ENCODE data around the gene TTC28.

Gene TTC28

GRCh38 chr22:28279888-28280287 is 399.8 kb downstream of the TTC28 start:
- DNase-seq (ENCODE audit: low read depth in 3 of 3) = no peak

- no peak for DNase-seq (ENCODE audit: low read depth in 3 of 3)
These were observed 410.4 kb downstream of the TTC28 start for GRCh38 chr22:28269277-28269676.

- DNase-seq (ENCODE audit: low read depth in 3 of 3) = no peak
These were observed 410.8 kb downstream of the TTC28 start for GRCh38 chr22:28268850-28269249.

GRCh38 chr22:28268171-28268570 is 411.5 kb downstream of the TTC28 start:
- DNase-seq (ENCODE audit: low read depth in 3 of 3) = no peak

- no peak for DNase-seq (ENCODE audit: low read depth in 3 of 3)
These were observed 419.0 kb downstream of the TTC28 start for GRCh38 chr22:28260619-28261018.

- DNase-seq (ENCODE audit: low read depth in 3 of 3) = no peak
These were observed 419.8 kb downstream of the TTC28 start for GRCh38 chr22:28259774-28260312.

- DNase-seq (ENCODE audit: low read depth in 3 of 3) = no peak
These were observed 425.2 kb downstream of the TTC28 start for GRCh38 chr22:28254396-28254795.

GRCh38 chr22:28252539-28252938 is 427.1 kb downstream of the TTC28 start:
- DNase-seq (ENCODE audit: low read depth in 3 of 3) = no peak

GRCh38 chr22:28250036-28250695 is 429.5 kb downstream of the TTC28 start:
- no peak for DNase-seq (ENCODE audit: low read depth in 3 of 3)

GRCh38 chr22:28249402-28249801 is 430.2 kb downstream of the TTC28 start:
- DNase-seq (ENCODE audit: low read depth in 3 of 3) = no peak

- DNase-seq (ENCODE audit: low read depth in 3 of 3) = no peak
These were observed 431.8 kb downstream of the TTC28 start for GRCh38 chr22:28247667-28248363.

GRCh38 chr22:28247136-28247535 is 432.5 kb downstream of the TTC28 start:
- DNase-seq (ENCODE audit: low read depth in 3 of 3) = no peak

GRCh38 chr22:28246397-28246796 is 433.2 kb downstream of the TTC28 start:
- DNase-seq (ENCODE audit: low read depth in 3 of 3) = no peak

- DNase-seq (ENCODE audit: low read depth in 3 of 3) = no peak
These were observed 433.9 kb downstream of the TTC28 start for GRCh38 chr22:28245579-28246224.

GRCh38 chr22:28244757-28245156 is 434.9 kb downstream of the TTC28 start:
- DNase-seq (ENCODE audit: low read depth in 3 of 3) = no peak

- DNase-seq (ENCODE audit: low read depth in 3 of 3) = no peak
These were observed 436.1 kb downstream of the TTC28 start for GRCh38 chr22:28243539-28243938.

- DNase-seq (ENCODE audit: low read depth in 3 of 3) = no peak
These were observed 437.9 kb downstream of the TTC28 start for GRCh38 chr22:28241656-28242290.

- no peak for DNase-seq (ENCODE audit: low read depth in 3 of 3)
These were observed 439.7 kb downstream of the TTC28 start for GRCh38 chr22:28239941-28240340.

- DNase-seq (ENCODE audit: low read depth in 3 of 3) = no peak
These were observed 441.9 kb downstream of the TTC28 start for GRCh38 chr22:28237783-28238182.

- no peak for DNase-seq (ENCODE audit: low read depth in 3 of 3)
These were observed 442.5 kb downstream of the TTC28 start for GRCh38 chr22:28237112-28237511.

- no peak for DNase-seq (ENCODE audit: low read depth in 3 of 3)
These were observed 447.4 kb downstream of the TTC28 start for GRCh38 chr22:28232204-28232603.

- DNase-seq (ENCODE audit: low read depth in 3 of 3) = no peak
These were observed 448.2 kb downstream of the TTC28 start for GRCh38 chr22:28231441-28231840.
